Lung (tissue), 12 donors: ENCODE results near the gene CDH13. TPM values are rescaled to one million over a fixed set of nuclear protein-coding genes. Genes with fewer than 3 reads are reported as not detected.

ENCODE experiments used
- ATAC-seq: fragments of 200-7000 bp; cut with Tn5 transposase; one replicate; pipeline ENCODE4 v1.9.1; 2020; ENCODE audit warnings: moderate number of reproducible peaks; ENCODE audit not compliant: insufficient read depth, low FRiP score
- DNase-seq, 3 donors: peaks; one replicate each; pipeline ENCODE4 v3.0.0-alpha.2; 2013 to 2017
- H3K27ac ChIP-seq, 2 donors: one replicate each; pipeline ENCODE4 v1.5.1; 2013; ENCODE audit warnings: mild to moderate bottlenecking in 2 of 2, moderate library complexity in 2 of 2, control low read depth in 1 of 2, inconsistent platforms in 1 of 2, low read depth in 1 of 2, low read length in 1 of 2
- H3K27me3 ChIP-seq, 3 donors: one replicate each; pipeline ENCODE4 v1.5.1; 2013; ENCODE audit warnings: low read length in 2 of 3; ENCODE audit not compliant: control insufficient read depth in 3 of 3, insufficient read depth in 3 of 3
- H3K36me3 ChIP-seq, 4 donors: one replicate each; pipeline ENCODE4 v1.5.1; 2013; ENCODE audit warnings: low read length in 4 of 4, mild to moderate bottlenecking in 1 of 4, moderate library complexity in 1 of 4; ENCODE audit not compliant: control insufficient read depth in 4 of 4, insufficient read depth in 4 of 4
- H3K4me1 ChIP-seq, 5 donors: one replicate each; pipeline ENCODE4 v1.5.1; 2013; ENCODE audit warnings: low read length in 5 of 5, mild to moderate bottlenecking in 2 of 5, moderate library complexity in 1 of 5; ENCODE audit not compliant: control insufficient read depth in 5 of 5, insufficient read depth in 5 of 5
- H3K4me3 ChIP-seq: one replicate; pipeline ENCODE4 v1.5.1; 2013; ENCODE audit warnings: mild to moderate bottlenecking, control low read depth, moderate library complexity
- H3K9ac ChIP-seq, 2 donors: one replicate each; pipeline ENCODE4 v1.5.1; 2013; ENCODE audit warnings: low read length in 2 of 2, control low read depth in 1 of 2; ENCODE audit not compliant: insufficient read depth in 1 of 2
- H3K9me3 ChIP-seq, 4 donors: one replicate each; pipeline ENCODE4 v1.5.1; 2013; ENCODE audit warnings: low read length in 3 of 4, mild to moderate bottlenecking in 1 of 4, moderate library complexity in 1 of 4; ENCODE audit not compliant: control insufficient read depth in 4 of 4, insufficient read depth in 3 of 4
- WGBS, 2 donors: extraction: QIAGEN DNeasy Blood & Tissue Kit; methylation state at CpG; one replicate each; pipeline ENCODE4 v1.1.7; 2013; 5-methylcytosine and 5-hydroxymethylcytosine counted together
- polyA plus RNA-seq, 2 donors: library from polyadenylated mRNA; stranded (reverse); fragments of 200-250 nt; gene quantifications; one replicate each; pipeline ENCODE4 v1.2.1, GENCODE V29; 2013
- total RNA-seq, 2 donors: library from RNA; depleted of rRNA in 1 of 2; stranded (reverse); fragments of >200 nt in 1 of 2; gene quantifications; one replicate each; pipeline ENCODE4 v1.2.1, GENCODE V29; 2014 to 2021
- TF ChIP-seq, protein P1 (sequence below): IDR thresholded peaks from 2 replicates; pipeline ENCODE4 v1.5.1; 2012; ENCODE audit warnings: mild to moderate bottlenecking; ENCODE audit errors: control extremely low read depth, extremely low read depth
- donor health status: control.
- donor health status: control.
- donor health status: Bipolar disorder and iron deficiency.
- donor health status: healthy.
- donor health status: DM: yes; HTN: yes; CAD: no.

CDH13 gene
- total and polyA plus RNA-seq, 4 donors, result 2.1 to 12.3 (median 7.3) TPM

DNA sequence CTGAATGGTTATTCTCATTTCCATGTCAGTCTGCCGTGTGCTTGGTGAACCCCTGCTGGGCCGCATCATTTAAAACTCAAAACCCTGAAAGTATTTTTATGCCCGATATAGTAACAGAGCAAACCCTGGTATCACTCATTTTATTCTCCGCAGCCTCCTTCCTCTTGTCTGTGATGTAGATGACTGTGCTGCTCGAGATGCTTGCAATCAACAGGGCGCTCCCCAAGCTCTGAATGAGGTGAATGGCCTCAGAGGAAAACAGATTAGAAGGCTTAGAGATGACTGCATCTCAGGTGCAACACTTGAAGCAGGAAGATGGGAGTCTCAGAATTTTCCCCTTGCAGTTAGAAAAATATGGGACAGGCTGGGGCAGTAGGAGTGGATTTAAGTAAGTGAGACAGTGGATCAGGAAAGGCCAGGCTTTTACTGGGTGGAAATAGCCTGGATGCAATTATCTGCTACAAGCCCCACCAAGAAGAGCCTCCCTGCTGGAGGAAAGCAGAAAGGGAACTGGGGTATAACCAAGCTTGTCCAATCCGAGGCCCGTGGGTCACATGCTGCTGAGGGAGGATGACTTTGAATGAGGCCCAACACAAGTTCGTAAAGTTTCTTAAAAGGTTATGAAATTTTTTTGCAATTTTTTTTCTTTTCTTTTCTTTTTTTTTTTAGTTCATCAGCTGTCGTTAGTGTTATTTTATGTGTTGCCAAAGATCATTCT is 166.9 kb downstream of the CDH13 start:
- DNase-seq (no peak), ATAC-seq (no peak)
- Histone ChIP-seq H3K4me1 (no peaks in the 10 kb centered on the region), H3K4me3 (no peak overlapping the region), H3K27ac (no peak overlapping the region), H3K9me3 (peaks cover 0 to 2% (median 0%) of the 10 kb centered on the region in 4 donors), H3K36me3 (no peaks in the 10 kb centered on the region), H3K9ac (no peak overlapping the region), H3K27me3 (no peaks in the 10 kb centered on the region)
- WGBS, 2 donors, result 80 to 86% methylated on average over 10 of the region's 10 CpGs
- TF ChIP-seq, protein P1, sequence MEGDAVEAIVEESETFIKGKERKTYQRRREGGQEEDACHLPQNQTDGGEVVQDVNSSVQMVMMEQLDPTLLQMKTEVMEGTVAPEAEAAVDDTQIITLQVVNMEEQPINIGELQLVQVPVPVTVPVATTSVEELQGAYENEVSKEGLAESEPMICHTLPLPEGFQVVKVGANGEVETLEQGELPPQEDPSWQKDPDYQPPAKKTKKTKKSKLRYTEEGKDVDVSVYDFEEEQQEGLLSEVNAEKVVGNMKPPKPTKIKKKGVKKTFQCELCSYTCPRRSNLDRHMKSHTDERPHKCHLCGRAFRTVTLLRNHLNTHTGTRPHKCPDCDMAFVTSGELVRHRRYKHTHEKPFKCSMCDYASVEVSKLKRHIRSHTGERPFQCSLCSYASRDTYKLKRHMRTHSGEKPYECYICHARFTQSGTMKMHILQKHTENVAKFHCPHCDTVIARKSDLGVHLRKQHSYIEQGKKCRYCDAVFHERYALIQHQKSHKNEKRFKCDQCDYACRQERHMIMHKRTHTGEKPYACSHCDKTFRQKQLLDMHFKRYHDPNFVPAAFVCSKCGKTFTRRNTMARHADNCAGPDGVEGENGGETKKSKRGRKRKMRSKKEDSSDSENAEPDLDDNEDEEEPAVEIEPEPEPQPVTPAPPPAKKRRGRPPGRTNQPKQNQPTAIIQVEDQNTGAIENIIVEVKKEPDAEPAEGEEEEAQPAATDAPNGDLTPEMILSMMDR, result no peak

GRCh38 chr16:82796047-82796446 is 169.3 kb downstream of the CDH13 start:
- no peak overlapping the region for H3K9ac ChIP-seq
- no peak overlapping the region for H3K27ac ChIP-seq
- H3K4me1 ChIP-seq, result no peaks in the 10 kb centered on the region
- H3K36me3 ChIP-seq, result no peaks in the 10 kb centered on the region
- 75 to 80% methylated on average over 3 of the region's 3 CpGs for WGBS, 2 donors
- TF ChIP-seq, protein P1, result no peak
- no peaks in the 10 kb centered on the region for H3K27me3 ChIP-seq
- peaks cover 0 to 2% (median 0%) of the 10 kb centered on the region in 4 donors for H3K9me3 ChIP-seq
- ATAC-seq (no peak), DNase-seq (no peak)
- H3K4me3 ChIP-seq, result no peak overlapping the region

- H3K4me1 ChIP-seq, result peaks cover 0 to 14% (median 0%) of the 10 kb centered on the region in 5 donors
- H3K9me3 ChIP-seq, result no peaks in the 10 kb centered on the region
- TF ChIP-seq, protein P1, result no peak
- H3K36me3 ChIP-seq, result no peaks in the 10 kb centered on the region
- no peak for DNase-seq
- 86 to 90% methylated on average over 4 of the region's 4 CpGs for WGBS, 2 donors
- H3K27ac ChIP-seq, result no peak overlapping the region
- no peak for ATAC-seq
- H3K4me3 ChIP-seq, result no peak overlapping the region
- H3K27me3 ChIP-seq, result peaks cover 0 to 8% (median 0%) of the 10 kb centered on the region in 3 donors
- no peak overlapping the region for H3K9ac ChIP-seq
These were observed 174.6 kb downstream of the CDH13 start for GRCh38 chr16:82801361-82801760.
